Thymus (tissue), 11 donors: ENCODE measurements around the gene RND3. TPM values are rescaled to one million over a fixed set of nuclear protein-coding genes. Genes with fewer than 3 reads are reported as not detected.

Source experiments
- DNase-seq, 9 donors: peaks; one replicate each; pipeline ENCODE4 v3.0.0-alpha.2; 2013; ENCODE audit warnings: low spot score in 9 of 9, low read depth in 6 of 9, missing footprints in 1 of 9
- H3K27ac ChIP-seq, 2 donors: one replicate each; pipeline ENCODE4 v1.5.1; 2013; ENCODE audit warnings: control low read depth in 1 of 2, low read depth in 1 of 2, low read length in 1 of 2, mild to moderate bottlenecking in 1 of 2, moderate library complexity in 1 of 2
- H3K27me3 ChIP-seq, 2 donors: one replicate each; pipeline ENCODE4 v1.5.1; 2013; ENCODE audit warnings: low read length in 1 of 2; ENCODE audit not compliant: control insufficient read depth in 2 of 2, insufficient read depth in 1 of 2
- H3K36me3 ChIP-seq, 2 donors: one replicate each; pipeline ENCODE4 v1.5.1; 2013; ENCODE audit warnings: low read length in 1 of 2, mild to moderate bottlenecking in 1 of 2, moderate library complexity in 1 of 2; ENCODE audit not compliant: control insufficient read depth in 2 of 2, insufficient read depth in 2 of 2
- H3K4me1 ChIP-seq, 2 donors: one replicate each; pipeline ENCODE4 v1.5.1; 2013; ENCODE audit warnings: low read length in 2 of 2; ENCODE audit not compliant: control insufficient read depth in 2 of 2, insufficient read depth in 2 of 2
- H3K4me3 ChIP-seq, 2 donors: one replicate each; pipeline ENCODE4 v1.5.1; 2013; ENCODE audit warnings: low read length in 2 of 2, control low read depth in 1 of 2, mild to moderate bottlenecking in 1 of 2
- H3K9me3 ChIP-seq, 2 donors: one replicate each; pipeline ENCODE4 v1.5.1; 2013; ENCODE audit warnings: low read length in 1 of 2, mild to moderate bottlenecking in 1 of 2; ENCODE audit not compliant: control insufficient read depth in 2 of 2, insufficient read depth in 1 of 2
- WGBS: extraction: QIAGEN DNeasy Blood & Tissue Kit; methylation state at CpG from one replicate; pipeline ENCODE4 v1.1.7; 2013; 5-methylcytosine and 5-hydroxymethylcytosine counted together
- polyA plus RNA-seq: library from polyadenylated mRNA; stranded (reverse); fragments of 200-250 nt; gene quantifications from one replicate; pipeline ENCODE4 v1.2.3, GENCODE V29; 2013
- total RNA-seq: library from RNA; stranded (reverse); fragments of 120-200 nt; gene quantifications from one replicate; pipeline ENCODE4 v1.2.4, GENCODE V29; 2013
- donor health status: healthy.

RND3 gene
- total and polyA plus RNA-seq, 2 donors = 7.4 to 29.9 TPM

DNA sequence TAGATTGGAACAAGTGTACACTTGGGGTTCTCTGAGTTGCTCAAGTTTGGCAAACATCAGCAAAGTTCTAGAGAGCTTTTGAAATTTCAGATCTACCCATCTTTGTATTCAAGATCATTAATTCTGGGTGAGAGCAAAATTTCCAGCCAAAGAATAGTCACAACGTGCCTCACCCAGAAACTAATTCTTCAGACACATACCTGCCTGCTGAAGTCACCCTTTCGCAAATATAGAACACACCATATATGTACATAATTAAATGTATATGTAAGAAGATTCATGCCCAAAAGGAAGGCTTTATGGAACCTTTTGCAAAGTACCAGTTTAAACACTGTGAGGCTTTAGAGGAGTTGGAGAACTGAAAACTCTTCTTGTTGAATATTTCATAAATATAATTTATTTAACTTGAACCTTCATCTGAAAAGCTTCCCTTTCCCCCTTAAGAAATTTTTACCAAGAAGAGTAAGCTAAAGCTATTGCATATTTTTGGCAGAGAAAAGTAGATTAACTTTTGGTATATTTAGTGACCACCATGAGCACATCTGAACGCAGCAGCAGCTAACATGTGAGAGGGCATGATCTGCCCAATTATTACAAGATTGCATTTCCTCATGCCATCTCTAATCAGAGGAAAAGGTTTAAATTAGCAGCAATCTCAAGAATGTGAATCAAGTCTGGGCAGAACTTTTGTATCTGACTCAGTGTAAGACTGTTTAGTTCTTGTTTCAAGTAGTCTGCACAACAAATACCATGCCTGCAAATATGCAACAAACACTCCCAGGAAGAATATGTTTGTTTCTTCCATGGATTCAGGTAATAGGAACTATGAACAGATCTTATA is 8.2 kb downstream of the RND3 start:
- Histone ChIP-seq H3K36me3 (no peaks in the 10 kb centered on the region), H3K4me1 (no peaks in the 10 kb centered on the region), H3K27ac (no peak overlapping the region), H3K9me3 (no peaks in the 10 kb centered on the region), H3K27me3 (peaks cover 0 to 4% of the 10 kb centered on the region in 2 donors), H3K4me3 (no peak overlapping the region)
- no peak for DNase-seq
- 89% methylated on average over 3 of the region's 3 CpGs for WGBS

GRCh38 chr2:150478200-150478974 is 9.1 kb downstream of the RND3 start:
- WGBS = 67% methylated on average over 6 of the region's 6 CpGs
- Histone ChIP-seq H3K4me1 (no peaks in the 10 kb centered on the region), H3K27ac (no peak overlapping the region), H3K27me3 (no peaks in the 10 kb centered on the region), H3K36me3 (no peaks in the 10 kb centered on the region), H3K4me3 (no peak overlapping the region), H3K9me3 (no peaks in the 10 kb centered on the region)
- no peak for DNase-seq

DNA sequence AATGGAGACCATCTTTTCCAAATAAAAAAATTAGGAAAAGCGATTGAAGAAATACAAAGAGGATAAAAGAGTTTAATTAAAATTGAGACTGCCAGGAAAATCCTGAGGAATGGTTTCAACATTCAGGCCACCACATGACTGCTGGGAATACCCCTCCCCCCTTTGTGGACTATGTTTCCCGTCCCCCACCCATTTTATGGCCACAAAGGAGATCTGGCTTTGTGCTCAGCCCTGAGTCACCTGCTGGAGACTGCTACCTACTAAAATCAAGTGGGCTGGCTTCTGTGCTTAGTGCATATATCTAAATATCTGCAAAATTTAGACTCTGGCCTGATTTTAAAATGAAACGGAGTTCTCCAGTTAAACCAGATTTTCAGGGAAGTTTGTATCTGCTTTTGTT is 10.1 kb downstream of the RND3 start:
- Histone ChIP-seq H3K27ac (no peak overlapping the region), H3K27me3 (no peaks in the 10 kb centered on the region), H3K4me1 (no peaks in the 10 kb centered on the region), H3K4me3 (no peak overlapping the region), H3K36me3 (no peaks in the 10 kb centered on the region), H3K9me3 (no peaks in the 10 kb centered on the region)
- 71% methylated on average over 3 of the region's 3 CpGs for WGBS
- DNase-seq = no peak

DNA sequence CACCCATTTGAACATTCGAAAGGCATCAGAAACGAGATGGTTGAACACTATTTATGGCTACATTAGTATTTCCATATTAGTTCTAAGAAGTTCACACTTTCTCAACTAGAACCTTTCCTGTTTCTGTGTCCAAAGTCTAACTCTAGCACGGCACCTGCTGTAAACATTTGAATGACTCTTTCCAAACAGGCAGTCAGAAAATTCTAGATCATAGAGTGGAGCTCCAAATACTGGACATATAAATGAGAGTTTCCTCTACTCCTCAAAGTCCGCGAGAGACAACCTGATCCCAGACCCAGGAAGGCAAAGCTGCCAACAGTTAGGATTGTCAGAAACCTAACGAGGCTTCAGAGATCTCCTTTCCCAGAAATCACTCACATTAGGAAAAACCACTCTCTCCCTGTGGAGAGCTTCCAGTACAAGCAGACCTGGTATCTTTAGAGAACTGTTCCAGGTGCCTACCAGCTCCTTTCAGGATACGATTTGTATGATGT is 10.6 kb downstream of the RND3 start:
- no peak overlapping the region for H3K4me3 ChIP-seq
- no peaks in the 10 kb centered on the region for H3K4me1 ChIP-seq
- WGBS = 85% methylated on average over 7 of the region's 7 CpGs

DNA sequence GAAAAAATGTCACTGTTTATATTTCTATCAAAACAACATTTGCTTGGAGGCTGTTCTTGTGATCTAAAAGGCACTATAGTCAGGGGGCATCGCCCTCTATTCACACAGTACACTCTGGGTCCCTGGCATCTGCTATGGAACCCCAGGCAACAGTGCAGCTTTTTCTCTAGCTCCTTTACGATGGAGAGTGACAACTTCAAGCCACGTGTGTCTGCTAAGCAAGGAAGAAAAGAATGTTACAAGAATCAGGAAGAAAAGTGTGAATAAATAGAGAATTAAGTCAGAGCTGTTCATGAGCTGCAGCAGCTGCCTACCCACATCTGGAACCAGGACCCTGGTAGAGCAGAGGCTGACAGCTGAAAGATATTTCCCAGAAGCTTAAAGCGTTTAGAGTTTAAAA is 11.2 kb downstream of the RND3 start:
- no peaks in the 10 kb centered on the region for H3K36me3 ChIP-seq
- no peaks in the 10 kb centered on the region for H3K9me3 ChIP-seq
- no peaks in the 10 kb centered on the region for H3K4me1 ChIP-seq
- H3K27ac ChIP-seq = no peak overlapping the region
- DNase-seq = no peak
- 72% methylated on average over 4 of the region's 4 CpGs for WGBS
- H3K27me3 ChIP-seq = no peaks in the 10 kb centered on the region
- no peak overlapping the region for H3K4me3 ChIP-seq

More for the DNA sequence above, 10.6 kb downstream of the RND3 start:
- H3K27ac ChIP-seq = no peak overlapping the region
- no peak for DNase-seq
- no peaks in the 10 kb centered on the region for H3K27me3 ChIP-seq
- H3K36me3 ChIP-seq = no peaks in the 10 kb centered on the region
- H3K9me3 ChIP-seq = no peaks in the 10 kb centered on the region

DNA sequence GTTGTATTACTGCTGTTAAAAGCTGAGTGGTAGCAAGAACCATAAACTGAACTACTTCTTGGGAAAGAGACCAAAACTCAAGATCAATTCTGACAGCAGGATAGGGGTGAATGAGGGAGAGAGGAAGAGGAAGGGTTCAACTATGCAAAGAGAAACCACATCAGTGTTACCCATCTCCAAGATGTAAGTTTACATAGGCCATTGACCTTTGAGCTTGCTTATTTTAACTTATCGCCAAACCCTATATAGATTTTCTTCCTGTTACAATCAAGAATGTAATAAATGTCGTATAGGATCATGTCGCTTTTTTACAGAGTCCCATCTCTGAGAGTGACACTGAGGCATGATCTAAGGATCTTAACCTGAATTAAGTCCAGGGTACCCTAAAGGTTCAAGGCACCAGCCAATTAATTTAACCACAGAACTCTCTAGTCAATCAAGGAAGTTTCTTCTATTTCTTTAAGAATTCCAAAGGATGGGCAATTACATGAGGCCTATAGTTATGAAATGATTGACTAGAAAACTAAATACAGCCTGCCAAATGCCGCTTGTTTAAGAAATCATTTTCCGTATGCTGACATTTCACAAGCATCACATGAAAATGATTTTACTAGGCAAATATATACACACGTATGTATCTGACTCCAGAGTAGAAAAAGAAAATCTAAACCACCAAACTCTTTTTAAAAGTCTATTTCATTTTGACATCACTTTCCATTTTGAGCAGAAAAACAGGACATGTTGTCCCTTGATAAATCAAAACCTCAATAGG is 11.8 kb downstream of the RND3 start:
- no peaks in the 10 kb centered on the region for H3K27me3 ChIP-seq
- no peaks in the 10 kb centered on the region for H3K4me1 ChIP-seq
- no peak overlapping the region for H3K27ac ChIP-seq
- 93% methylated on average over 6 of the region's 6 CpGs for WGBS
- no peak overlapping the region for H3K4me3 ChIP-seq
- H3K9me3 ChIP-seq = no peaks in the 10 kb centered on the region
- DNase-seq = no peak
- no peaks in the 10 kb centered on the region for H3K36me3 ChIP-seq

DNA sequence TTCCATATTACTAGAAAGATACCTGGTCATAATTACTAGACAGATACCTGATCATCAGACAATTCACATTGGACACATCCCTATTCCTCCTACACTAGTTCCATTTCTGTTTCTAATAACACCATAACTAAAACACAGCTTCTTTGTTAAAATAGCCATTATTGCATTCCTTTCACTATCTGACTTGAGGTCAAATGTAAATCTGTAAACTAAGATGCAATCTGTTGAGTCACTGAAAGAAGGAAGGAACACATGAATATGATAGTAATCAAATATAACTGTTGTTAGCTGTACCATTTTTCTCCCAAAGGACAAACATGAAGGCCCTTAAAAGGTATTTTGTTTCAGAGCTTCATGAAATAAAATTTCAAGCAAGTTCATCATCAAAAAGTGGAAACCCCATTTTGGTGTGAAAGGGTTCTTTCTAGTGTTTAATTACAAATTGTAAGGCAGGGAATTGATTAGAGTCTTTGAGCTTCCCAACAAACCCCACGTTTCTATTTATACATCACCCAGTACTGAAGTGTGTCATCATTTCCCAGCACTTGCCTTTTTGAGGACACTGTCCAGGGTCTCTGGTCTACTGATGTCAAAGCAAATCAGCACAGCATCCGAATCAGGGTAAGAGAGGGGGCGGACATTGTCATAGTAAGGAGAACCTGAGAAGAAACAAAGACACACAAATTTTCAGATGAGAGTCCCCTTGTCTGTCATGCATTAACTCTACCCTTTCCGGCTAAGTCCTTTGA is 13.0 kb downstream of the RND3 start:
- H3K4me1 ChIP-seq = no peaks in the 10 kb centered on the region
- no peak overlapping the region for H3K4me3 ChIP-seq
- H3K27ac ChIP-seq = no peak overlapping the region
- no peaks in the 10 kb centered on the region for H3K36me3 ChIP-seq
- DNase-seq = no peak
- no peaks in the 10 kb centered on the region for H3K9me3 ChIP-seq
- H3K27me3 ChIP-seq = no peaks in the 10 kb centered on the region
- WGBS = 94% methylated on average over 4 of the region's 4 CpGs

GRCh38 chr2:150473767-150474166 is 13.7 kb downstream of the RND3 start:
- Histone ChIP-seq H3K36me3 (no peaks in the 10 kb centered on the region), H3K4me1 (no peaks in the 10 kb centered on the region), H3K9me3 (no peaks in the 10 kb centered on the region), H3K4me3 (no peak overlapping the region), H3K27ac (no peak overlapping the region), H3K27me3 (no peaks in the 10 kb centered on the region)
- WGBS = 93% methylated on average over 3 of the region's 3 CpGs
- no peak for DNase-seq
